HG03469 (cell line): ENCODE data around the gene CCDC54.
A peak's percentile ranks its signal among the peaks of the same experiment; 100 is the strongest.

ENCODE experiments used
- ATAC-seq: cut with Tn5 transposase; IDR thresholded peaks from one replicate; pipeline ENCODE4 v1.9.1; 2021; ENCODE audit warnings: mild to moderate bottlenecking, moderate library complexity, moderate number of reproducible peaks; ENCODE audit not compliant: unreplicated experiment

The CCDC54 gene

DNA sequence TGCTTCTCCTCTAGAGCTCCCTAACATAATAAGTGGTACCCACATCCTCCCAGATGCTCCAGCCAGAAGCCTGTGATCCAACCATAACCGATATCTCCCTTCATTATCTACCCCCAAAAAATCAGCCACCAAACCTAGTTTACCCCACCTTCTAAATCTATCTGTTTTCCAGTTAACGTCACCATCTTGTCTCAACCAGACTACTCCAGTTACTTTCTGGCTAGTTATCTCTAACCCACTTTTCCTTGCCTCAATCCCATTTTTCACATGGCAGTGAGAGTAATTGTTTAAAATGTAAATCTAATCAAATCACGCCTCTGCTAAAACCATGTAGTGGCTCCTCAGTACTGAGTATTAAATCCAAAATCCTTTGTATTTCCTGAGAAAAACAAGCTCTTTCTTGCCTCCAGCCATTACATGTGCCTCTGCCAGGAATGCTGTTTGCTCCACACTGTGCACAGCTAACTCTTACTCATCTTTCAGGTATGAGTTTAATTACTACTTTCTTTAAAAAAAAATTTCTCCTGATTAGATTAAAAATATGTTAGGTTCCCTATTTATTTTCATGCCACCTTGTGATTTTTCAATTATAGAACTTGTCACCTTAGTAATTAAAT lies 15.4 kb downstream of the CCDC54 start:
- ATAC-seq, result no peak

- ATAC-seq, result no peak
Observed at GRCh38 chr3:107394502-107394901, 17.3 kb downstream of the CCDC54 start.

DNA sequence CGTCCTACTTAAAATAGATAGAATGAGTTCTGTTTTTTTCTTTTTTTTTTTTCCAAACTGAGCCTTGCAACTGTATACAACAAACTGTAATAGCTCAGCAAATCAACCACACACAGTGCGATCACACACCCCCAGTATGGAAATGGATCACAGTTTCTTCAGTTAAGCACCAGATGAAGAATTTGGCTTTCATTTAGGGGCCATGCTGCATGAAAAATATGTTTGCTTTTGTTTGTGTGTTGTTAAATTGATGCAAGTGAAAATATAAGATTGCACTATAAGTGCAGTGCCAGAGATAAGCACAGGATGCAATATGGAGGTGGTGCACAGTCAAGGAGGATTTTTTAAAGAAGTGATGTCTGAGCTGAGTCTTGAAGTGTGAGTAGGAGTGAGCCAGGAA lies 17.8 kb downstream of the CCDC54 start:
- no peak for ATAC-seq

DNA sequence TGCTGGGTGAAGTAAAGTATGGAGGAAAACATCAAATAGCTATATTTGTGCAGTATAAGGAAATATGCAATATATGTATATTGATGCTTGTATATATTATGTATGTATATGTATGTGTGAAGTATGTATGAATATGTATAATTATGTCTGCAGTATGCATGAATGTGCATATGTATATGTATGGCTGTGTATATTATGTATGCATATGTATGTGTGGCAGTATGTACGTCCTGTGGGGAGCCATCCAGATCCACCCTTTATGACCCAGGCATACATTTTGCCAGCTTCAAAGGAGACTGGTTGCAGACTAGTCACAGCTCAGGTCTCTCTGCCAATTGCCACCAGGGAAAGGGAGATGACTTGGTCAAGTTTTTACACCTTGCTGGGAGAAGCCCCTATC lies 24.1 kb downstream of the CCDC54 start:
- no peak for ATAC-seq

GRCh38 chr3:107402214-107402613 lies 25.0 kb downstream of the CCDC54 start:
- ATAC-seq, result no peak

GRCh38 chr3:107404727-107405469 lies 27.7 kb downstream of the CCDC54 start:
- ATAC-seq, result no peak

DNA sequence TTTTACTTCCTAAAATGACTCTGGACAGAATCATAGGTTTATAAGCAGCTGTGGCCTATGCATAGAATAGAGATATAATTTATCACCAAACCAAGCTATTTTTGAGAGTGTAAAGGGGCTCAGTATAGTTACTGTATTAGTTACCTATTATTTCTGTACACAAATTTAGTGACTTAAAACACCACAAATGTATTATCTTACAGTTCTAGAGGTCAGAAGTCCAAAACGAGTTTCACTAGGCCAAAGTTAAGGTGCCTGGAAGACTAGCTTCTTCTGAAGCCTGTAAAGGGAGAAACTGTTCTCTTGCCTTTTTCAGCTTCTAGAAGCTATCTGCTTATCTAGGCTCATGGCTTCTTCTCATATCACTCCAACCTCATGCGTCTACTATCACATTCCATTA lies 30.1 kb downstream of the CCDC54 start:
- ATAC-seq, result no peak

- no peak for ATAC-seq
Observed at GRCh38 chr3:107408513-107408912, 31.3 kb downstream of the CCDC54 start.

GRCh38 chr3:107409365-107409764 lies 32.1 kb downstream of the CCDC54 start:
- ATAC-seq, result no peak

GRCh38 chr3:107410606-107411005 lies 33.4 kb downstream of the CCDC54 start:
- no peak for ATAC-seq

DNA sequence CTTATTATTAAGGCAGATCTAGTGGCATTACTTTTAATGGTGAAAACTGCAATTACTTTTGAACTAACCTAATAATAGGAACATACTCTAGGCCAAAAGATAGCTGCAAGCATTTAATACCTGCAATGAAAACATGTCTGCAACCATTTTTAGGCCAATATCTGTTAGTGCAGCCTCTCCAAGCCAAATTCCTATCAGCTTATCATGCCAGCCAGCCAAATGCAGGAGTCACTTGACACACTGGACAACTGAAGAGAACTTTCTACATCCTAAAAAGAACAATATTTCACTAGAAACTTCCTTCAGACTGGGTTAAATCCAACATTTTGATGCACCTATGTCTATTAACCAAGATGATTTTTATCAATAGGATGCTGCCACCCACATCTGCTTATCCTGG lies 33.8 kb downstream of the CCDC54 start:
- ATAC-seq, result no peak

- ATAC-seq, result no peak
Observed at GRCh38 chr3:107411779-107412178, 34.5 kb downstream of the CCDC54 start.

GRCh38 chr3:107412376-107412775 lies 35.1 kb downstream of the CCDC54 start:
- no peak for ATAC-seq

- ATAC-seq, result no peak
Observed at GRCh38 chr3:107413264-107413663, 36.0 kb downstream of the CCDC54 start.

DNA sequence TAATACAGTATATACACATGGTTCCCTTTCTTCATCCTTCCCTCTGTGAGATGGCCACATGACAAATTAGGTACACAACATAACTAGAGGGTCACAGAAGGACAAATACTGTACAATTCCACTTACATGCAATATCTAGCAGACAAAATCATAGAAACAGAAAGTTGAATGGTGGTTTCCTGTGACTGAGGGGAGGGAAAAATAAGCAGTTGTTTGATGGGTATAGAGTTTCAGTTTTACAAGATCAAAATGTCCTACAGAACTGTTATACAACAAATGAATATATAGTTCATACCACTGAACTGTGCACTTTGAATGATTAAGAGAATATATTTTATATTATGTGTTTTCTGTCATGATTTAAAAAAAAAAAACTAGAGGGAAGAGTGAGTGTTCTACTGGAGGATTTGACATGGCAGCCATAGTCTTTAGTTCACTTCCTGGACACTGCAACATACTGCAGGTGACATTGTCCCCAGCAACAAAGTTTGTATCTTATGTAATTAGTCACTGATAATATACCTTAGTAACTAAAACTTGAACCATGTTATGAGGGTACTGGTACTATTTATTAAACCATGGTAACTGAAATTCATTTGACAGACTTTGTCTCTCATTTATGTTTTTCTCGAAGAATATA lies 37.2 kb downstream of the CCDC54 start:
- peak; percentile 78 for ATAC-seq

GRCh38 chr3:107416138-107416537 lies 38.9 kb downstream of the CCDC54 start:
- ATAC-seq, result no peak

- no peak for ATAC-seq
Observed at GRCh38 chr3:107416886-107417285, 39.6 kb downstream of the CCDC54 start.

GRCh38 chr3:107421170-107421792 lies 44.0 kb downstream of the CCDC54 start:
- ATAC-seq, result peak; percentile 57

DNA sequence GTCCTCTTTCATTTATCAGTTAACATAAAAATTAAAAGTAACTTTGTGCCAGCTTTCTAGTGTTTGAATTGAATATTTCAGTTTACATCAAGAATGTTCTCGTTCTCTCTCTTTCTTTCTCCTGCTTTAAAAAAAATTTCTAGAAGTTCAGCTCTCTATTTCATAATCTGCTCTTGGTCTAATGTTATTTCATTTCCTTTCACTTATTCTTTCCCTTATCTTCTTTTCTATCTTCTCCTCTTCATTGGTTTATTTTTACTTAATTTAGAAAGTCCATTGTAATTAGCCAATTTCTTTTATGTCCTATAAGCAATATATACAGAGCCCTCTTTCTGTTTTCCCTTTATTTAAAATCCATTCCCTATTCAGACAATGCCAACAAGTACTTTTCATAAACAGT lies 44.6 kb downstream of the CCDC54 start:
- no peak for ATAC-seq

DNA sequence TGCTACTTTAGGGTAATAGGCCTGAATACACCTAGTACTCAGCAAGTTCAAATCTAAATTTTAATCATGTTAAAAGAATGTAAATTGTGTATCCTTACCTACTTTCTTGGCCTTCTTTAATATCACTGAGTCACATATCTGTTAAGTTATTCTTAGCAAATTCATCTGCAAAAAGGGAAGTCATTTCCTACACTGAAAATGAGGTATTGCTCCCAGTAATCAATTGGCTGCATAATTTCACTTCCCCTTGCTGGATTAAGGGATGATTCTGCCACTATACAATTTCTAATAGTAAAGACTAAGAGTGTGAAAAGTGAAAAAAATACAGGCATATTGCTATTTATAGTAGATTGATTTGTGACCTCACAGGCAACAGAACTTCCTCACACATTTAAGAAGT lies 47.8 kb downstream of the CCDC54 start:
- ATAC-seq, result no peak

DNA sequence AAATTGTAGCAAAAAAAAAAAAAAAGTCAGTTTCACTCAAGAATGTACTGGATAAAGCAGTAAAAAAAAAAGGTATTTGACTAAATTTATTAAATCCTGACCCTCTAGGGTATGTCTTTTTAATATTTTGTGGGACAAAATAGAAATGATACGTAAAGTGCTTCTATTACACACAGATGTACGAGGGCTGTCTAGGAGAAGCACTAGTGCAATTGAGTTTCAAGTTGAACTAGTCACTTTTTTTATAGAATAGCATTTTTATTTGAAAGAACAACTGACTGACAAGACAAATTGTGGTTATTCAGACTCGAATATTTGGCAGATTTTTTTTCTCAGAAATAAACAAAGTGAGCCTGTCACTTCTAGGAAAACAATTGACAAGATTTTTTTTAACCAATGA lies 49.0 kb downstream of the CCDC54 start:
- no peak for ATAC-seq
